Activated naive CD4-positive, alpha-beta T cell treated with anti-CD3 and anti-CD28 coated beads, Interleukin-2, amount 50 U/mL, for 24 hours (primary cell): ENCODE data around the gene GBX1.

Experiments
- H3K27ac Mint-ChIP-seq: one replicate; pipeline ENCODE4 v1.8.0; 2021; ENCODE audit warnings: mild to moderate bottlenecking, mixed read lengths
- H3K27me3 Mint-ChIP-seq: one replicate; pipeline ENCODE4 v1.8.0; 2021; ENCODE audit warnings: mixed read lengths
- H3K36me3 Mint-ChIP-seq: one replicate; pipeline ENCODE4 v1.8.0; 2021; ENCODE audit warnings: mixed read lengths
- H3K4me1 Mint-ChIP-seq: one replicate; pipeline ENCODE4 v1.8.0; 2021; ENCODE audit warnings: mixed read lengths
- H3K4me3 Mint-ChIP-seq: one replicate; pipeline ENCODE4 v1.8.0; 2021; ENCODE audit warnings: mild to moderate bottlenecking, mixed read lengths
- H3K9me3 Mint-ChIP-seq: one replicate; pipeline ENCODE4 v1.8.0; 2021; ENCODE audit warnings: mixed read lengths

GBX1 gene

DNA sequence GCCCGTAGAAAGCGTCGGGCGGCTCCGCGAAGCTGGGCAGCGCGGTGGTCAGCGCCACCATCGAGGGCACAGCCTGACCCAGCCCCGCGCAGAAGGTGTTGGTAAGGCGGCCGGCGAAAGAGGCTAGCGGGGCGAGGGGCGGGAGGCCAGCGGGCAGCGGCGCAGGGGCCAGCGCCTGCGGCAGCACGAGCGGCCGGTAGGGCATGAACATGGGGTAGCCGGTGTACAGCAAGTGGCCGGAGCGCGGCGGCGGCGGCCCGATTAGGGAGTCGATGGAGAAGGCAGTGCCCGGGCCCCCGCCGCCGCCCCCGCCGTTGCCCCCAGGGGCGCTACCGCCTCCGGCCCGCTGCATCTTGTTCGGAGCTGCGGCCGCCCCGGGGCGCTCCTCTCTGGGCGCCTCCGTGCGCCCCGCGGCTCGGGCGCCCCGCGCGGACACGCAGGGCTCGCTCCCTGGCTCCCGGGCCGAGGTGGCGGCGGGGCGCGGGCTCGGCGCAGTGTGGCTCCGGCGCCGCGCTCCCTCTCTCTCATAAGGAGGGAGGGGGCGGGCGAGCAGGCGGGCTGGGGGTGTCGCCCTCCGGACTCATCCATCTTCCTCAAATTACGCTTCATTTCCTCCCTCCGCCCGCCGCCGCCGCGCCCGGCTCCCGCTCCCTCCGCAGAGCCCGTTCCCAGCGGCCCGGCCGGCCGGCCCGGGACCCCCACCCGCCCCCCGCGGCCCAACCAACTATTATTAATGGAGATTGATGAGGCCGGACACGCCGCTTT lies at the start of gene GBX1:
GBX1 (minus strand) TSS at position 498 of the 765 bp plus-strand sequence; CDS start at position 352, 146 bp downstream.
- Mint-ChIP-seq H3K9me3 (no peaks in the 10 kb centered on the region), H3K4me3 (peak within 1 kb of the TSS; percentile 70), H3K27ac (no peak within 1 kb of the TSS), H3K4me1 (peaks cover 12% of the 10 kb centered on the region), H3K36me3 (no peaks in the 10 kb centered on the region), H3K27me3 (peaks cover 27% of the 10 kb centered on the region)

DNA sequence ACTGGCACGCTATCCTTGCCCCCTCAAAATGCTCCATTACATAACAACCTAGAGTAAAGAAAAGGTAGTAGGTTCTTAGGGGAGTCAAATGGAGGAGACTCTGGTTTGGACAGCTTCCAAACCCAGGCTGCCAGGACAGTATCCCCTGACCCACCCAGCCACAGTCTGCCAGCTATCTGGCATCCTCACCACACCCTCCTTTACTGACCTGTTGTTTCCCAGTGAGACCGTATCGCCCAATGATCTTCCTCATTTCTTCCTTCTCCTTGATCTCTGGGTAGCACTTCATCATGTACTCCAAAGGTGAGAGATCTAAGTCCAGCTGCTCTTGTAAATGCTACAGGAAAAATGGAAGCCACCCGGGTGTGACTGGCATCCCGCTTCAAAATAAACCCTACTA lies 47.9 kb upstream of the GBX1 start:
- Mint-ChIP-seq H3K27me3 (no peaks in the 10 kb centered on the region), H3K9me3 (no peaks in the 10 kb centered on the region), H3K4me3 (no peak overlapping the region), H3K27ac (no peak overlapping the region), H3K4me1 (no peaks in the 10 kb centered on the region), H3K36me3 (peaks cover 24% of the 10 kb centered on the region)

DNA sequence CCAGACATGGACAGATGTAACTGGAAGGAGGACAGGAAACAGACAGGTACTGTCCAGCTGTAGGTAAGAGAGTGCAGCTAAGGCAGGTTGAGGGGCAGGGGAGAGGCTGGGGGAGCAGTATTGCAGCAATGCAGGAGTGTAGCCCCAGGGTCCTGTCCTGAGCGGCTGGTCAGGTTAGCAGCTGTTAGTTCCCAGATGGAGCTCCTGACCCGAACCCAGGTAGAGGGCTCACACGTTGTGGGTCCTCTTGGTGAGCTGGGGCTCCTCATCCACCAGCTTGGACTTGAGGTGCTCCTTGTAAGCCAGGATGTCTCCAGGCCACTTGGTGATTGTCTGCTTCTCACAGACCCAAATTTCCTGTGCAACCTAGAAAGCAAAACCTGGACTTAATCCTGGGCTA lies 46.3 kb upstream of the GBX1 start:
- Mint-ChIP-seq H3K27me3 (no peaks in the 10 kb centered on the region), H3K27ac (no peak overlapping the region), H3K36me3 (peaks cover 22% of the 10 kb centered on the region)

DNA sequence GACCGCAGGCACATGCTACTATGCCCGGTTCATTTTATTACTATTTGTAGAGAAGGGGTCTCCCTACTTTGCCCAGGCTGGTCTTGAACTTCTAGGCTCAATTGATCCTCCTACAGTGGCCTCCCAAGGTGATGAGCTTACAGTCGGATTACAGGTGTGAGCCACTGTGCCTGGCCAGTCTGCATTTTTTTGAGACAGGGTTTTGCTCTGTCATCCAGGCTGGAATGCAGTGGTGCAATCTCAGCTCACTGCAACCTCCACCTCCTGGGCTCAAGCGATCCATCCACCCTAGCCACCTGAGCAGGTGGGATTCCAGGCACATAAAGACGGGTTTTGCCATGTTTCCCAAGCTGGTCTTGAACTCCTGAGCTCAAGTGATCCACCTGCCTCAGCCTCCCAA lies 45.1 kb upstream of the GBX1 start:
- H3K9me3 Mint-ChIP-seq: no peaks in the 10 kb centered on the region
- H3K4me3 Mint-ChIP-seq: no peak overlapping the region
- H3K27me3 Mint-ChIP-seq: no peaks in the 10 kb centered on the region
- peaks cover 3% of the 10 kb centered on the region for H3K4me1 Mint-ChIP-seq
- H3K27ac Mint-ChIP-seq: no peak overlapping the region
- H3K36me3 Mint-ChIP-seq: peaks cover 13% of the 10 kb centered on the region

More for the DNA sequence above, 46.3 kb upstream of the GBX1 start:
- Mint-ChIP-seq H3K4me1 (no peaks in the 10 kb centered on the region), H3K9me3 (no peaks in the 10 kb centered on the region), H3K4me3 (no peak overlapping the region)

DNA sequence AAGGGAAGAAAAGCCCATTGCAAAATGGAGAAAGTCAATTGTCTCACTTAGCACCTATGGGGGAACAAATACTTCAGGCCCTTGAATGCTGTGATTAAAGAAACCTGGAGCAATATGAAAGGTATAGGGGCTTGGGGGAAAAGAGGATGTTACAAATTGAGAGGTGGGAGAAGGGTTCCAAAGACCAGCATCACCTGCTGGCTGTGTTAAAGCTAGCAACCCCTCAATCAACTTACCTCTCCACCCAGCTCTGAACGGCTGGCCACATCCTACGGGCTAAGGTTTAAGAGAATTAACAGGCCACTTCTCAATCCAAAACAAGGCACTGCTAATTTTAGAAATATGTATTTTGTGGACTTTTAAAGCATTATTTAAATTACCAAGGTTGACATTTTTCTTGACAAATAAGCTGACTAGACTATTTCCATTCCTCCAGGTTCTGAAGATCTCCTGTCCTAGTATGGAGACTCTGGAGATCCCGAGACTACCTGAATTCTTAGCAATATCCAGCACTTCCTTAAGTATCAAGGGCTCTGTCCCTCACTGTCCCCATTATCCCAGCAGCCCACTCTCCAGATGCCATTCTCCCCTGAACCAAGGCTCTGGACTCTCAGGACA lies 43.8 kb upstream of the GBX1 start:
- Mint-ChIP-seq H3K27me3 (no peaks in the 10 kb centered on the region), H3K27ac (no peak overlapping the region), H3K4me1 (peaks cover 16% of the 10 kb centered on the region), H3K9me3 (no peaks in the 10 kb centered on the region), H3K36me3 (peaks cover 13% of the 10 kb centered on the region), H3K4me3 (no peak overlapping the region)

DNA sequence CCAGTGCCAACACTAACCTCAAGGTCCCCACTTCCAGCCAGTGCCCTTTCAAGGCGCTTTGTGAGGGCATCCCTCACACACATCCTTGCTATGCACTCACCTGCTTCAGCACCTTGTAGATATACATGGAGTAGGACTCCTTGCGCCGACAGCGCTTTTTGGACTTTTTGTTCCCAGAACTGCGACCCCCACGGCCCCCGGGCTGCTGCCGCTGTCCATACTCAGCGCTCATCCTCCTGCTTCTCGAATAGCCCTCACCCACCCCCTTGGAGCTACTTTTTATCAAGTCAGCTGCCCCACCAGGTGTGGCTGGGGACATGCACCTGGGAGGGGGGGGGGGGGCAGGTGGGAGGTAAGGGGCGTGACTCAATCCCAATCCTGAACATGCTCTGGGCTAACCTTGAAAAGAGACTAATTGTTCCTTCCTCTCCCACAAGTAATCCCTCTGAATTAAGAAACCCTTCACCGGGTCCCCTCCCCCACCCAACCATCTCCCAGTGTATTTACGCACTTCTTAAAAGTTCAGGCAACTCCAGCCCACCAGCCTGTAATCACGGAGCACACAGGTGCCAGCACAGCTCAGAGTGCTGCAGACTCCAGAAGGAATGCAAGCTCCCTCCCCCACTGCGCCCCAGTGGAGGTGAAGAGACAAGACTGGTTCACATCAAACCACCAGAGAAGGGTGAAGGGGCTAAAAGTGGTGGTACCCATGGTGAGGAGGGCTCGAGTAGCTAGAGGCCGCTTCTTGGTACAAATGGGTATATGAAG lies 42.8 kb upstream of the GBX1 start, which contains the start of gene H2BK1:
H2BK1 (minus strand) TSS at position 402 of the 768 bp plus-strand sequence; CDS start at position 232, 170 bp downstream.
- H3K27ac Mint-ChIP-seq: peak within 1 kb of the TSS; percentile 0
- H3K36me3 Mint-ChIP-seq: peaks cover 11% of the 10 kb centered on the region
- H3K4me1 Mint-ChIP-seq: peaks cover 20% of the 10 kb centered on the region
- no peak within 1 kb of the TSS for H3K4me3 Mint-ChIP-seq
- H3K27me3 Mint-ChIP-seq: no peaks in the 10 kb centered on the region
- H3K9me3 Mint-ChIP-seq: no peaks in the 10 kb centered on the region

DNA sequence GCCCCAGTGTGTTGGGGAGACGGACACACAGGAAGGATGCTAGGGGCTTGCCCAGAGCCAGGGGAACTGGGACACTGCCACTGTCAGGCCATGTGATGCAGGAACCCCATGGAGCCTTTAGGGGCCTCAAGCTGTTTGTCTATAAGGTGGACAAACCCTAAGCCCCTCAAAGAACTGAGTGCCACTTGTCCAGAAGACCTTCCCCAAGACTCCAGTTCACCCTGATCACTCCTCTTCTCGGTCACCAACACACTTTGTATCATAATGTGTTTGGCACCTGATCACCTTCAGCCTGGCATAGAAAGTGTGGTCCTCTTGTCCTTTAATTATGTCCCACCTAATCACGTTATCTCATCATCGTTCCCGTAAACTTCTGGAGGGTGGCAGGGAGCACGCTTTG lies 42.1 kb upstream of the GBX1 start:
- Mint-ChIP-seq H3K27ac (no peak overlapping the region), H3K4me3 (no peak overlapping the region), H3K36me3 (peaks cover 8% of the 10 kb centered on the region), H3K27me3 (no peaks in the 10 kb centered on the region), H3K4me1 (peaks cover 20% of the 10 kb centered on the region), H3K9me3 (no peaks in the 10 kb centered on the region)

DNA sequence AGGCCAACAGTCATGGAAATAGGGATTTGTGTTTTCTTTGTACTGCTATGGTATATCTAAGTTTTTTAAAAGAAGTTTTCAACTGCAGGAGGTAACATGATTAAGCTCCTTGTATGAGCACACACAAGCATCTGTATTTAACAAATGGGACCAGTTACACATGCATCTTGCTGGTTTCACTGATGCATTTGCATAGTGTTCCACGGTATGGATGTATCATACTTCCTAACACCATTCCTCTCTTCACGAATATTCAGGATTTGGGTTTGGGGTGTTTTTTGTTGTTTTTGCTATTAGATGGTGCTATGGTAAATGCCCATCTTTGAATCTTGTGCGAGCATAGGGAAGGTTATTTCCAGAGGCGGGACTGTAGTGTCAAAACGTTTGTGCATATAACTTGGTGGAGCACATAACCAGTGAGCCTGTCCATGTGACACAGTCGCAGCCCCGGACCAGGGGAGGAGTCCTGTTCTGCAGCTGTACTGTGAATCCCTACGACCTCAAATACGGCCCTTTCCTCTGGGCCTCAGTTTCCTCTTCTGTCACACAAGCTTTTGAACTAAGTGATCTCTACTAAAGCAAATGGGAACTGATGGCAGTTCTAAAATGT lies 40.9 kb upstream of the GBX1 start:
- H3K4me1 Mint-ChIP-seq: peaks cover 20% of the 10 kb centered on the region
- peaks cover 5% of the 10 kb centered on the region for H3K36me3 Mint-ChIP-seq
- no peak overlapping the region for H3K4me3 Mint-ChIP-seq
- no peak overlapping the region for H3K27ac Mint-ChIP-seq
- no peaks in the 10 kb centered on the region for H3K9me3 Mint-ChIP-seq
- H3K27me3 Mint-ChIP-seq: no peaks in the 10 kb centered on the region

DNA sequence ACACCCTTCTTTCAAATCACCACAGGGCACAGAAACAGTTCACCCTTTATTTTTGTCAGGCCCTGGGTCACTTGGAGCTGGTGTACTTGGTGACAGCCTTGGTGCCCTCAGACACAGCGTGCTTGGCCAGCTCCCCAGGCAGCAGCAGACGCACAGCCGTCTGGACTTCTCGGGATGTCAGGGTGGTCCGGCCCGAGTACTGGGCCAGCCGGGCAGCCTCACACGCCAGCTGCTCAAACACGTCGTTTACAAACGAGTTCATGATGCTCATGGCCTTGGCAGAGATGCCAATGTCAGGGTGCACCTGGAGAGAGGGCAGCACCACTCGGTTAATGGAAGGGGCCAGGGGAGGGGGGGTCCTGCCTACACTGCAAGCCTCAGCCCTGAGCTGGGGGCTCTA lies 40.3 kb upstream of the GBX1 start:
- no peaks in the 10 kb centered on the region for H3K9me3 Mint-ChIP-seq
- peaks cover 20% of the 10 kb centered on the region for H3K4me1 Mint-ChIP-seq
- H3K27ac Mint-ChIP-seq: no peak overlapping the region
- H3K4me3 Mint-ChIP-seq: no peak overlapping the region
- no peaks in the 10 kb centered on the region for H3K27me3 Mint-ChIP-seq
- H3K36me3 Mint-ChIP-seq: peaks cover 3% of the 10 kb centered on the region

DNA sequence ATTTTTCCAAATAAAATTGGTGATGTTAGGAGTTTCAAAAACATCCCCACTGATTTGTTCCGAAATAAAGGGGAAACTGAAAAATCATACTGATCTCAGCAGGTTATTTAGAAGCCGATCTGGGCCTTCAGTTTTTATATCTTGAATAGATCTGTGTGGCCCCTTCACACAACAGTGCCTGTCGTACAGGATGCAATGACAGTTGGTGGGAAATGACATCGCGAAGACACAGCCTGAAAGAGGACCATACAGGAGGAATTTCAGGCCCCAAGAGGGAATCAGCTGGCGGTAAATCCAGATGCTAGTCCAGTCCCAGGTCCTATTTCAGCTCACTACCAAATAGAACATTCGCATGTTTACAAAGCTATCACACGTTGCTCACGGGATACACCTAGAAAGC lies 39.8 kb upstream of the GBX1 start:
- Mint-ChIP-seq H3K4me3 (peak overlapping the region; percentile 11), H3K4me1 (peaks cover 20% of the 10 kb centered on the region), H3K27me3 (no peaks in the 10 kb centered on the region), H3K9me3 (no peaks in the 10 kb centered on the region), H3K36me3 (peaks cover 3% of the 10 kb centered on the region), H3K27ac (no peak overlapping the region)

DNA sequence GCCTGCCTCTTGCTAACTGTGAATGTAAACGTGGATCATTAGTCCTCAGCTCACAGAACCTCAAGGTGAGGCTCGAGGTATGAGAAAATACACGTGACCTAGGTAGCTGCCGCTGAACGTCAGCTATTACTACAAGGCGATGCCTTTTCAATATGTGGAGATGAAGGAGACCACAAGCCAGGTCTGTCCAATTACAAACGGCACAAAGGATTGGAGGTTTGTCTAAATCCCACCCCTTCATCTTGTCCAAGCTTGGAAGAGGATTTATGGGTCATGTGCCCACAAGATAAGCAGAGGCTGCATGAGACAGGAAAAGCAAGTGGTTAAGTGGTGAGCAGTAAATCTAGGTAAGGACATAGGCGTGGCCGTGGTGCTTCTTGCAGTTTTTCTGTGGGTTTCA lies 39.4 kb upstream of the GBX1 start:
- H3K9me3 Mint-ChIP-seq: no peaks in the 10 kb centered on the region
- H3K4me1 Mint-ChIP-seq: peaks cover 20% of the 10 kb centered on the region
- H3K4me3 Mint-ChIP-seq: peak overlapping the region; percentile 8
- H3K36me3 Mint-ChIP-seq: peaks cover 3% of the 10 kb centered on the region
- no peaks in the 10 kb centered on the region for H3K27me3 Mint-ChIP-seq
- H3K27ac Mint-ChIP-seq: no peak overlapping the region

DNA sequence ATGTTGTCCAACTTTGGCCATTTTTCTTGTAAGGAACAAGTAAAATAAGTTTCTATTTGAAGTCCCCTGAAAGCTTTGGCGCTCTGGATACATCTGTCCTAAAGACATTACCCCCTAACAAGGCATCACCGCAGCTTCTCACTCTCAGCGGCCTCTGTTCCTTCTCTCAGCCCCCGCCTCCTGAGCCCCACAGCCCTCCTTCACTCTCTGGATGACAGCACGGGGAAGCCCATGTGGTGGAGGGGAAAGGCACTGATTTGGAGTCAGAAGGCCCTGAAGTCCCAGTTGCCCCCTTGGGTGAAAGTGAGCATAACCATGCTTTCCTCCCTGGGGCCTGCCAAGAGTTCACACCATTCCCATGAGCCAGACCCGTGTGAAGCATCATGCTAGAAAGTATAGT lies 38.2 kb upstream of the GBX1 start:
- no peak overlapping the region for H3K27ac Mint-ChIP-seq
- H3K4me1 Mint-ChIP-seq: peaks cover 20% of the 10 kb centered on the region
- H3K36me3 Mint-ChIP-seq: peaks cover under 1% of the 10 kb centered on the region
- no peak overlapping the region for H3K4me3 Mint-ChIP-seq
- H3K27me3 Mint-ChIP-seq: no peaks in the 10 kb centered on the region
- no peaks in the 10 kb centered on the region for H3K9me3 Mint-ChIP-seq

DNA sequence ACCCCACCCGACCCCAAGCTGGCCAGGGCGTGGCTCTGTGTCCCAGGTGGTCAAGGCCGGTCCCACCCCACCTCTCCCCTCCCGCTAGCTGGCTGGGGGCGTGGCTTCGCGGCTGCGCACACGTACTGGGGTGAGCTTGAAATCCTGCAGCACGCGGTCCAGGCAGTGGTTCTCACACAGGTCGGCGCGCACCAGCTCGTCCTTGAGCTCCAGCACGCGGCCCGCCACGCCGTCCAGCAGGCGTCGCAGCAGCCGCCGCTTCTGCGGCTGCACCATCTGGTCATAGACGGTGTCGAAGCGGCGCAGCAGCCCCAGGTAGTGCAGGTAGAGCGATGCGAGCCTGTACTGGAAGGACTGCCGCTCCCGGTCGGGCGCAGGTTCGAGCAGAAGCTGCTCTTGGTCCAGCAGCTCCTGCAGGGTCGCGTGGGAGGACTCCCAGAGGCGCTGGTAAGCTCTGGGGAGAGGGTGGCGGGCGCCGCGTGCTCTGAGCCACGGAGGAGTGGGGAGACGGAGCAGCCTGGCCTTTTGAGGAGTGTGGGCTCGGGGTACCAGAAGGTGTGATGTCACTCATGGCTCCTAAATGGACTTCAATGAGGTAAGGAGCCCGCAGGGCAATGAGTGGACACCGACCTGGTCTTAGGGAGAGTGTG lies 37.0 kb upstream of the GBX1 start:
- Mint-ChIP-seq H3K4me1 (peaks cover 20% of the 10 kb centered on the region), H3K36me3 (no peaks in the 10 kb centered on the region), H3K27ac (no peak overlapping the region), H3K9me3 (no peaks in the 10 kb centered on the region), H3K27me3 (no peaks in the 10 kb centered on the region), H3K4me3 (no peak overlapping the region)

DNA sequence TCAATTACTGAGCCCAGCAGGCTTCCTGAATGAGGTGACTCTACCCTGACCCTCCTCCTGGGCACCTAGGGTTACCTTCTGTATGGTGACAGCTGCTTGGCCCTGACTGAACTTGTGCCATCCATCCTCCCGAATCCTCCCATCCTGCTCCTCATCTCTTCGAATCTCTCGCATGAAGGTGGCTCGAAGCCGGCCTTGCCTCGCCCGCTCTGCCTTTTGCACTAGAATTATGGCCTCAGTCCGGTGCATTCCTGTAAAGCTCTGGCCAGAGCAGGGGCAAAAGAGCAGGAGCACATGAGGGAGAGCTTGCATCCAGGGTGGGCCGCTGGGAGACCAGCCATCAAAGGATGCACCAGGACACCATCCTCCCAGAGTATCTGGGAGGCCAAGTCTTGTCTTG lies 35.3 kb upstream of the GBX1 start:
- Mint-ChIP-seq H3K4me3 (no peak overlapping the region), H3K27me3 (no peaks in the 10 kb centered on the region), H3K9me3 (no peaks in the 10 kb centered on the region), H3K36me3 (no peaks in the 10 kb centered on the region), H3K27ac (no peak overlapping the region), H3K4me1 (peaks cover 19% of the 10 kb centered on the region)

DNA sequence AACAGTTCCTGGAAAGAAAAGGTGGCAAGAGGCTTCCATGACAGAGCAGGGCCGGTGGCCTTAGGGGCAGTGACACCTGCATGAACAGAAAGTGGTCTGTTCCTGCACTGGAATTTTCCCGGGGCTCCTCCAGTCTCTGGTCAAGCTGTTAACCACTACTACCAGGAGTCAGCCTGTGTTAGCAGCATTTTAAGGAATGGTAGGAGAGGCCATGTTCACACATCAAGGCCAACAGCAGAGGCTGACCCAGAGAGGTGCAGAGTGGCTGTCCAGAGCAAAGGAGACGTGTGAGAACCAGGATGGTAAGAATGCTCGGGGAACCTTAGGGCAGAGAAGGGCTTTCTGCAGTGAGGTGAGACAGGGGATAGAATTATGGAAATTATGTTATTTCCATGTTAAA lies 34.3 kb upstream of the GBX1 start:
- H3K27me3 Mint-ChIP-seq: no peaks in the 10 kb centered on the region
- H3K4me3 Mint-ChIP-seq: no peak overlapping the region
- no peaks in the 10 kb centered on the region for H3K36me3 Mint-ChIP-seq
- H3K4me1 Mint-ChIP-seq: peaks cover 9% of the 10 kb centered on the region
- H3K9me3 Mint-ChIP-seq: no peaks in the 10 kb centered on the region
- H3K27ac Mint-ChIP-seq: no peak overlapping the region
